H9 (cell line): Measurements from ENCODE around the gene MIGA2. TPM values are rescaled to one million over a fixed set of nuclear protein-coding genes. Genes with fewer than 3 reads are reported as not detected.

Experiments used
- DNase-seq: peaks from one replicate; pipeline ENCODE4 v3.0.0-alpha.2; 2017
- H2AFZ ChIP-seq: one replicate; pipeline ENCODE4 v1.6.1; 2013; ENCODE audit warnings: mild to moderate bottlenecking, low read length, control low read depth, moderate library complexity
- H2AK5ac ChIP-seq: 2 replicates; pipeline ENCODE4 v1.6.1; 2013; ENCODE audit warnings: low read length, control low read depth, mixed read lengths; ENCODE audit not compliant: insufficient read length
- H2BK120ac ChIP-seq: one replicate; pipeline ENCODE4 v1.6.1; 2013; ENCODE audit warnings: low read depth, mild to moderate bottlenecking, low read length, control low read depth, inconsistent platforms; ENCODE audit not compliant: poor library complexity, severe bottlenecking
- H2BK12ac ChIP-seq: 2 replicates; pipeline ENCODE4 v1.6.1; 2013; ENCODE audit warnings: low read length, control low read depth, mixed read lengths, low read depth; ENCODE audit not compliant: insufficient read length
- H2BK15ac ChIP-seq: 2 replicates; pipeline ENCODE4 v1.6.1; 2013; ENCODE audit warnings: low read depth, low read length, control low read depth
- H2BK20ac ChIP-seq: one replicate; pipeline ENCODE4 v1.6.1; 2013; ENCODE audit warnings: low read depth, mild to moderate bottlenecking, low read length, control low read depth, inconsistent platforms; ENCODE audit not compliant: poor library complexity, severe bottlenecking
- H2BK5ac ChIP-seq: 2 replicates; pipeline ENCODE4 v1.6.1; 2013; ENCODE audit warnings: low read length, control low read depth, mixed read lengths; ENCODE audit not compliant: insufficient read length
- H3K14ac ChIP-seq: 2 replicates; pipeline ENCODE4 v1.6.1; 2013; ENCODE audit warnings: low read length, control low read depth; ENCODE audit not compliant: insufficient read depth
- H3K18ac ChIP-seq: 2 replicates; pipeline ENCODE4 v1.6.1; 2013; ENCODE audit warnings: low read depth, mild to moderate bottlenecking, mixed read lengths, low read length, control low read depth; ENCODE audit not compliant: insufficient read length
- H3K23ac ChIP-seq: 2 replicates; pipeline ENCODE4 v1.6.1; 2013; ENCODE audit warnings: low read length, control low read depth, mixed read lengths, low read depth; ENCODE audit not compliant: insufficient read length
- H3K23me2 ChIP-seq: 2 replicates; pipeline ENCODE4 v1.6.1; 2013; ENCODE audit warnings: low read depth, mild to moderate bottlenecking, mixed read lengths, low read length, control low read depth; ENCODE audit not compliant: insufficient read length, poor library complexity, severe bottlenecking
- H3K27ac ChIP-seq: 2 replicates; pipeline ENCODE4 v1.5.1; 2013; ENCODE audit warnings: low read length, control low read depth, mixed read lengths, low read depth; ENCODE audit not compliant: insufficient read length
- H3K27me3 ChIP-seq: 2 replicates; pipeline ENCODE4 v1.6.1; 2013; ENCODE audit warnings: low read length, control low read depth, inconsistent platforms; ENCODE audit not compliant: insufficient read depth
- H3K4ac ChIP-seq: 2 replicates; pipeline ENCODE4 v1.6.1; 2013; ENCODE audit warnings: low read depth, mild to moderate bottlenecking, control low read depth, inconsistent platforms, low read length, moderate library complexity
- H3K4me1 ChIP-seq: 2 replicates; pipeline ENCODE4 v1.6.1; 2013; ENCODE audit warnings: low read length, control low read depth, inconsistent platforms; ENCODE audit not compliant: insufficient read depth
- H3K4me2 ChIP-seq: 2 replicates; pipeline ENCODE4 v1.6.1; 2013; ENCODE audit warnings: low read length, control low read depth, mixed read lengths; ENCODE audit not compliant: insufficient read length, insufficient read depth
- H3K56ac ChIP-seq: 2 replicates; pipeline ENCODE4 v1.6.1; 2013; ENCODE audit warnings: low read depth, mild to moderate bottlenecking, mixed read lengths, low read length, control low read depth; ENCODE audit not compliant: insufficient read length
- H3K79me1 ChIP-seq: 2 replicates; pipeline ENCODE4 v1.6.1; 2013; ENCODE audit warnings: low read depth, mild to moderate bottlenecking, moderate library complexity, low read length, control low read depth, inconsistent platforms; ENCODE audit not compliant: insufficient read depth, poor library complexity, severe bottlenecking
- H3K79me2 ChIP-seq: 2 replicates; pipeline ENCODE4 v1.6.1; 2013; ENCODE audit warnings: low read length, control low read depth, inconsistent platforms; ENCODE audit not compliant: insufficient read depth
- H3K9ac ChIP-seq: 2 replicates; pipeline ENCODE4 v1.6.1; 2013; ENCODE audit warnings: low read length, control low read depth, mixed read lengths; ENCODE audit not compliant: insufficient read length; ENCODE audit errors: extremely low read depth
- H3K9me3 ChIP-seq: one replicate; pipeline ENCODE4 v1.6.1; 2013; ENCODE audit warnings: low read depth, low read length, inconsistent platforms; ENCODE audit not compliant: control insufficient read depth
- H3T11ph ChIP-seq: one replicate; pipeline ENCODE4 v1.6.1; 2013; ENCODE audit warnings: mild to moderate bottlenecking, low read length, control low read depth, inconsistent platforms
- H4K20me1 ChIP-seq: one replicate; pipeline ENCODE4 v1.6.1; 2013; ENCODE audit not compliant: control insufficient read depth, insufficient read length, insufficient read depth
- H4K5ac ChIP-seq: 2 replicates; pipeline ENCODE4 v1.6.1; 2013; ENCODE audit warnings: low read depth, mild to moderate bottlenecking, mixed read lengths, low read length, control low read depth; ENCODE audit not compliant: insufficient read length
- H4K8ac ChIP-seq: replicated peaks from 2 replicates; pipeline ENCODE4 v1.6.1; 2013; ENCODE audit warnings: low read length, control low read depth, mixed read lengths, low read depth; ENCODE audit not compliant: insufficient read length
- H4K91ac ChIP-seq: 2 replicates; pipeline ENCODE4 v1.6.1; 2013; ENCODE audit warnings: low read depth, mild to moderate bottlenecking, moderate library complexity, mixed read lengths, low read length, control low read depth; ENCODE audit not compliant: insufficient read length
- H3K27ac Mint-ChIP-seq, 3 experiments: 2 replicates in 2 of 3; 3 replicates in 1 of 3; pipeline ENCODE4 v1.8.0; 2020 to 2021; ENCODE audit warnings: mixed read lengths in 3 of 3, mild to moderate bottlenecking in 1 of 3, moderate library complexity in 1 of 3
- H3K27me3 Mint-ChIP-seq: 2 replicates; pipeline ENCODE4 v1.8.0; 2021; ENCODE audit warnings: low read depth, mild to moderate bottlenecking, moderate library complexity, mixed read lengths
- H3K36me3 Mint-ChIP-seq, 3 experiments: 2 replicates in 2 of 3; 3 replicates in 1 of 3; pipeline ENCODE4 v1.8.0; 2020 to 2021; ENCODE audit warnings: low read depth in 3 of 3, mixed read lengths in 3 of 3; ENCODE audit not compliant: insufficient read depth in 1 of 3
- H3K4me1 Mint-ChIP-seq, 2 experiments: 2 replicates each; pipeline ENCODE4 v1.8.0; 2020; ENCODE audit warnings: mixed read lengths in 2 of 2
- H3K4me3 Mint-ChIP-seq, 2 experiments: 2 replicates in 1 of 2; 3 replicates in 1 of 2; pipeline ENCODE4 v1.8.0; 2020 to 2021; ENCODE audit warnings: mild to moderate bottlenecking in 2 of 2, mixed read lengths in 2 of 2, moderate library complexity in 1 of 2
- H3K9me3 Mint-ChIP-seq, 2 experiments: 2 replicates in 1 of 2; 3 replicates in 1 of 2; pipeline ENCODE4 v1.8.0; 2020; ENCODE audit warnings: mild to moderate bottlenecking in 2 of 2, mixed read lengths in 2 of 2, moderate library complexity in 1 of 2
- WGBS: extraction: QIAGEN DNeasy Blood & Tissue Kit; methylation state at CpG from one replicate; pipeline ENCODE4 v1.1.7; 2013; ENCODE audit warnings: missing lambda C conversion rate, low lambda C conversion rate, mixed read lengths; ENCODE audit not compliant: insufficient read length; ENCODE audit errors: extremely low coverage; 5-methylcytosine and 5-hydroxymethylcytosine counted together
- total RNA-seq: library from RNA; stranded (reverse); gene quantifications from 2 replicates; pipeline ENCODE4 v1.2.1, GENCODE V29; 2021
- TF ChIP-seq, protein P1 (sequence below): fragments of 200-600 bp; sonication (generic); conservative IDR thresholded peaks from 3 replicates; pipeline ENCODE4 v1.8.0; 2021; ENCODE audit warnings: antibody characterized with exemption, mild to moderate bottlenecking

The MIGA2 gene
- total RNA-seq, 1 experiment from 2014 or later: 37.8 TPM

DNA sequence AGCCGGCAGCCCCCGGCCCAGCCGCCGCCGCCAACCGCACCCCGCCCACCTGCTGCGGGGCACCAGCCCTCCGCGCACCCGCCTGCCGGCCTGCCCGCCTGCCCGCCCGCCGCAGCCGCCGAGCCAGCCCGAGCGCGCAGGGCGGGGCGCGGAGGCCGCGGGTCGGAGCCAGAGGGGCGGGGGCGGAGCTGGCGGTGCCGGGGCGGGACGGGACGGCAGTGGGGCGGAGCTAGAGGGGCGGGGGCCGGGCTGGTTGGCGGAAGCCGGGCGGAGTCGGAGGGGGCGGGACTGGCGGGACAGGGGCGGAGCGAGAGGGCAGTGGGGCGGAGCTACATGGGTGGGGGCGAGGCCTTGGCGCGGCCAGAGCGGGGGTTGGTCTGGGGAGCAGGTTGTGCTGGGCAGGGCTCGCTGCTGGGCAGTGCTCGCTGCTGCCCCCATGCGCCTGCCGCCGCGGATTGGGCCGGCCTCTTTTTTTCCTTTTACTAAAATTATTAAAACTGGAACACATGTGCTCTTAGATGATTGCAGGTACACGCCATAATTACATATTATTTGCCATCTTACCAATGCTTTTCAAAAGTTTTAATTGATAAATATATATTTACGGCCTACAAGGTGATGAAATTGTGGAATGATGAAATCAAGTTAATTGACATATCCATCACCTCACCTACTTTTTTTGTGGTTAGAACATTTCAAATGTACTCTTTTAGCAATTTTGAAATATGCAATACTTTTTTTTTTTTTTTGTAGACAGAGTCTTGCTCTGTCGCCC is 8.0 kb upstream of the MIGA2 start, which contains the start of gene SH3GLB2:
TSS of gene SH3GLB2 (minus strand) at position 140 of the 775 bp plus-strand sequence. CDS start 177 bp downstream, outside the sequence.
- Histone ChIP-seq H2AFZ (no peak within 1 kb of the TSS), H3K79me2 (peaks cover 2% of the 10 kb centered on the region; the same call in 1 of the 2 replicates), H4K91ac (no peak within 1 kb of the TSS), H3K18ac (peak within 1 kb of the TSS; percentile 27), H3K27me3 (no peaks in the 10 kb centered on the region), H3K23ac (no peak within 1 kb of the TSS), H3K4ac (no peak within 1 kb of the TSS), H2AK5ac (no peak within 1 kb of the TSS), H3K56ac (no peak within 1 kb of the TSS), H3K27ac (no peak within 1 kb of the TSS), H3K79me1 (peaks cover 7% of the 10 kb centered on the region), H2BK20ac (no peak within 1 kb of the TSS), H2BK12ac (no peak within 1 kb of the TSS), H3K14ac (peak within 1 kb of the TSS; percentile 57; the same call in 1 of the 2 replicates), H3K4me1 (no peaks in the 10 kb centered on the region; the same call in 1 of the 2 replicates), H3K4me2 (peak within 1 kb of the TSS; percentile 26), H4K8ac (no peak within 1 kb of the TSS), H2BK120ac (no peak within 1 kb of the TSS), H3K9me3 (no peaks in the 10 kb centered on the region), H2BK15ac (no peak within 1 kb of the TSS; the same call in 1 of the 2 replicates), H4K20me1 (no peaks in the 10 kb centered on the region), H3K9ac (peak within 1 kb of the TSS; percentile 30), H3T11ph (no peak within 1 kb of the TSS), H4K5ac (no peak within 1 kb of the TSS), H3K23me2 (peaks cover 7% of the 10 kb centered on the region), H2BK5ac (no peak within 1 kb of the TSS)
- Mint-ChIP-seq H3K27me3 (no peaks in the 10 kb centered on the region), H3K4me1 (peaks cover 9 to 40% of the 10 kb centered on the region in 2 experiments), H3K36me3 (no peaks in the 10 kb centered on the region; a peak in 1 of 7 replicates), H3K9me3 (no peaks in the 10 kb centered on the region), H3K27ac (peak within 1 kb of the TSS; percentile 15 to 88 (median 69); a peak in 4 of 7 replicates), H3K4me3 (peak within 1 kb of the TSS; percentile 76 to 90)
- WGBS: no CpG with 5 or more reads among the region's 60 CpGs
- TF ChIP-seq, protein P1, sequence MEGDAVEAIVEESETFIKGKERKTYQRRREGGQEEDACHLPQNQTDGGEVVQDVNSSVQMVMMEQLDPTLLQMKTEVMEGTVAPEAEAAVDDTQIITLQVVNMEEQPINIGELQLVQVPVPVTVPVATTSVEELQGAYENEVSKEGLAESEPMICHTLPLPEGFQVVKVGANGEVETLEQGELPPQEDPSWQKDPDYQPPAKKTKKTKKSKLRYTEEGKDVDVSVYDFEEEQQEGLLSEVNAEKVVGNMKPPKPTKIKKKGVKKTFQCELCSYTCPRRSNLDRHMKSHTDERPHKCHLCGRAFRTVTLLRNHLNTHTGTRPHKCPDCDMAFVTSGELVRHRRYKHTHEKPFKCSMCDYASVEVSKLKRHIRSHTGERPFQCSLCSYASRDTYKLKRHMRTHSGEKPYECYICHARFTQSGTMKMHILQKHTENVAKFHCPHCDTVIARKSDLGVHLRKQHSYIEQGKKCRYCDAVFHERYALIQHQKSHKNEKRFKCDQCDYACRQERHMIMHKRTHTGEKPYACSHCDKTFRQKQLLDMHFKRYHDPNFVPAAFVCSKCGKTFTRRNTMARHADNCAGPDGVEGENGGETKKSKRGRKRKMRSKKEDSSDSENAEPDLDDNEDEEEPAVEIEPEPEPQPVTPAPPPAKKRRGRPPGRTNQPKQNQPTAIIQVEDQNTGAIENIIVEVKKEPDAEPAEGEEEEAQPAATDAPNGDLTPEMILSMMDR: peak; percentile 90
- DNase-seq: peak; percentile 96
